ENCODE measurements around the gene AQP7. TPM values are rescaled to one million over a fixed set of nuclear protein-coding genes. Genes with fewer than 3 reads are reported as not detected.

AQP7 gene
- total and polyA plus RNA-seq, 9 of the 15 experiments (the other 6 are each of a cell fraction or from before 2014, with no cell fraction given): 0.04 to 0.53 (median 0.07) TPM; not detected in 4

DNA sequence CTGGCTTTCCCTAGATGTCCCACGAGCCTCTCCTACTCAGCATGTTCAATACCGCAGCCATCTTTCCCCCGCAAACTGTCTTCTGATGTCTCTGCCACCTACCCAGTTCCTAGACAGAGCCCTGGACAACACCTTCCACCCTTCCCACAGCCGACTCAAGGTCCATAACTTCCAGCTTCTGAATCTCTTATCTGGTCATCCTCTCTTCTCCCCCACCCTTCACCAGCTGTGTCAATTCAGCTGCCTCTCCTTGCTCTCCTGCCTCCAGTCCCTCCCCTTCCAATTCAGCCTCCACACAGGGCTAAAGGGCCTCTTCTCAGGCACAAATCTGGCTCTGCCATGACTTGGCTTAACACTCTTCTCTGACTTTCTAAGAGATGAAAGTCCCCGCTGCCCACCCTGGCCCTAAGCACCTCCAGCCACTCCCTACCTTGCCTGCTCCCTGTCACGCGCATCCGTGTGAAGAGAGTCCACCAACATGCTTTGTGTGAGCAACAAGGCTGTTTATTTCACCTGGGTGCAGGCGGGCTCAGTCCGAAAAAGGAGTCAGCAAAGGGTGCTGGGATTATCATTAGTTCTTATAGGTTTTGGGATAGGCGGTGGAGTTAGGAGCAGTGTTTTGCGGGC lies 25.2 kb downstream of the AQP7 start (continued):
- TF ChIP-seq CHD7 (IDR thresholded peaks at IDR 0.05; ENCODE audit: low read depth, low read length): no peak
- TF ChIP-seq ARID1B (IDR thresholded peaks at IDR 0.05): peak; percentile 53; the same call in 1 of the 2 replicates
- TF ChIP-seq ZNF778 (CRISPR knock-in tag; IDR thresholded peaks at IDR 0.05): no peak
- TF ChIP-seq, protein P1, sequence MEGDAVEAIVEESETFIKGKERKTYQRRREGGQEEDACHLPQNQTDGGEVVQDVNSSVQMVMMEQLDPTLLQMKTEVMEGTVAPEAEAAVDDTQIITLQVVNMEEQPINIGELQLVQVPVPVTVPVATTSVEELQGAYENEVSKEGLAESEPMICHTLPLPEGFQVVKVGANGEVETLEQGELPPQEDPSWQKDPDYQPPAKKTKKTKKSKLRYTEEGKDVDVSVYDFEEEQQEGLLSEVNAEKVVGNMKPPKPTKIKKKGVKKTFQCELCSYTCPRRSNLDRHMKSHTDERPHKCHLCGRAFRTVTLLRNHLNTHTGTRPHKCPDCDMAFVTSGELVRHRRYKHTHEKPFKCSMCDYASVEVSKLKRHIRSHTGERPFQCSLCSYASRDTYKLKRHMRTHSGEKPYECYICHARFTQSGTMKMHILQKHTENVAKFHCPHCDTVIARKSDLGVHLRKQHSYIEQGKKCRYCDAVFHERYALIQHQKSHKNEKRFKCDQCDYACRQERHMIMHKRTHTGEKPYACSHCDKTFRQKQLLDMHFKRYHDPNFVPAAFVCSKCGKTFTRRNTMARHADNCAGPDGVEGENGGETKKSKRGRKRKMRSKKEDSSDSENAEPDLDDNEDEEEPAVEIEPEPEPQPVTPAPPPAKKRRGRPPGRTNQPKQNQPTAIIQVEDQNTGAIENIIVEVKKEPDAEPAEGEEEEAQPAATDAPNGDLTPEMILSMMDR (IDR thresholded peaks at IDR 0.05 in 2 of 3, conservative IDR thresholded peaks at IDR 0.05 in 1 of 3; ENCODE audit: insufficient read depth in 2 of 3, low read depth in 1 of 3, low read length in 3 of 3): no peak
- 0 out of 4 replicates have a peak, but pooled peaks of 1 of the 2 experiments have one; percentile 30 for TF ChIP-seq RCOR1 (IDR thresholded peaks at IDR 0.05; ENCODE audit: borderline replicate concordance in 1 of 2, low read depth in 2 of 2, low read length in 2 of 2)
- peak; percentile 71 for TF ChIP-seq TFAP4 (CRISPR knock-in tag; IDR thresholded peaks at IDR 0.05; ENCODE audit: borderline replicate concordance)
- no peak for TF ChIP-seq ZNF143 (CRISPR knock-in tag; IDR thresholded peaks at IDR 0.05)
- TF ChIP-seq DPF2 (IDR thresholded peaks at IDR 0.05): 0 out of 2 replicates have a peak, but pooled peaks have one; percentile 32
- 0 out of 2 replicates have a peak, but pooled peaks have one; percentile 27 for TF ChIP-seq KLF16 (IDR thresholded peaks at IDR 0.05)
- TF ChIP-seq, protein P2, sequence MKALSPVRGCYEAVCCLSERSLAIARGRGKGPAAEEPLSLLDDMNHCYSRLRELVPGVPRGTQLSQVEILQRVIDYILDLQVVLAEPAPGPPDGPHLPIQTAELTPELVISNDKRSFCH (CRISPR knock-in tag; IDR thresholded peaks at IDR 0.05): no peak
- TF ChIP-seq, protein P2 (tag; IDR thresholded peaks at IDR 0.05): no peak
- peak; percentile 80 to 96 for TF ChIP-seq FOXA3 (CRISPR knock-in tag; conservative IDR thresholded peaks at IDR 0.05 in 1 of 2, IDR thresholded peaks at IDR 0.05 in 1 of 2)
- TF ChIP-seq SMARCE1 (IDR thresholded peaks at IDR 0.05): 0 out of 2 replicates have a peak, but pooled peaks have one; percentile 38
